H1 (cell line): ENCODE measurements around the gene C21orf91. TPM values are rescaled to one million over a fixed set of nuclear protein-coding genes. Genes with fewer than 3 reads are reported as not detected.

Experiments
- POLR2A ChIP-seq, 2 experiments: IDR thresholded peaks; 1 replicate in 1 of 2; 2 replicates in 1 of 2; pipeline ENCODE4 v1.6.1; 2011; ENCODE audit warnings: low read depth in 2 of 2, low read length in 2 of 2, mild to moderate bottlenecking in 2 of 2; ENCODE audit errors: control extremely low read depth in 1 of 2
- POU5F1 ChIP-seq: IDR thresholded peaks from 2 replicates; pipeline ENCODE4 v1.6.1; 2011; ENCODE audit warnings: low read depth, mild to moderate bottlenecking, low read length, moderate library complexity
- RAD21 ChIP-seq, 2 experiments: IDR thresholded peaks in 1 of 2; conservative IDR thresholded peaks in 1 of 2; 2 replicates each; pipeline ENCODE4 v1.6.1; 2011; ENCODE audit warnings: low read depth in 2 of 2, low read length in 2 of 2, improper control_type of control experiment in 1 of 2, inconsistent platforms in 1 of 2, mild to moderate bottlenecking in 1 of 2, moderate library complexity in 1 of 2
- RFX5 ChIP-seq: IDR thresholded peaks from 2 replicates; pipeline ENCODE4 v1.6.1; 2011; ENCODE audit warnings: low read depth, low read length, improper control_type of control experiment, borderline replicate concordance
- SP1 ChIP-seq: IDR thresholded peaks from 2 replicates; pipeline ENCODE4 v1.6.1; 2011; ENCODE audit warnings: low read depth, low read length
- YY1 ChIP-seq: IDR thresholded peaks from 2 replicates; pipeline ENCODE4 v1.6.1; 2011; ENCODE audit warnings: low read depth, mild to moderate bottlenecking, low read length
- polyA plus RNA-seq, 7 experiments: library from polyadenylated mRNA; depleted of rRNA in 3 of 7; stranded (reverse) in 5 of 7; unstranded in 2 of 7; fragments of >200 nt in 5 of 7; fragments of 200-250 nt in 2 of 7; gene quantifications; 1 replicate in 5 of 7; 2 replicates in 1 of 7; 4 replicates in 1 of 7; pipeline versions ENCODE4 v1.2.1 to v1.2.3, GENCODE V29; 2011 to 2013; ENCODE audit warnings: missing spikeins in 2 of 7, mixed read lengths in 2 of 7
- total RNA-seq: library from RNA; stranded (reverse); fragmentation: NEBNext Ultra II Directional; extraction: Animal tissue kit (Norgen Biotek cat#: 25700); gene quantifications from 2 replicates; pipeline ENCODE4 v1.2.1, GENCODE V29; 2021

The C21orf91 gene
- total and polyA plus RNA-seq, 2 of the 8 experiments (the other 6 are each of a cell fraction or from before 2014, with no cell fraction given): 4.9 to 33.6 TPM

- TF ChIP-seq YY1 (no peak), SP1 (no peak), RFX5 (no peak), RAD21 (IDR thresholded peaks at IDR 0.05 in 1 of 2, conservative IDR thresholded peaks at IDR 0.05 in 1 of 2; ENCODE audit: low read depth in 2 of 2, low read length in 2 of 2) (no peak), POLR2A (IDR thresholded peaks at IDR 0.05; ENCODE audit: control extremely low read depth in 1 of 2, low read depth in 2 of 2, low read length in 2 of 2) (no peak), POU5F1 (no peak)
- TF ChIP-seq, all 59 proteins: peak for 0
Measured at GRCh38 chr21:17779980-17780379, 39.2 kb downstream of the C21orf91 start (continued).
